ENCODE measurements around the gene FRY.

DNA sequence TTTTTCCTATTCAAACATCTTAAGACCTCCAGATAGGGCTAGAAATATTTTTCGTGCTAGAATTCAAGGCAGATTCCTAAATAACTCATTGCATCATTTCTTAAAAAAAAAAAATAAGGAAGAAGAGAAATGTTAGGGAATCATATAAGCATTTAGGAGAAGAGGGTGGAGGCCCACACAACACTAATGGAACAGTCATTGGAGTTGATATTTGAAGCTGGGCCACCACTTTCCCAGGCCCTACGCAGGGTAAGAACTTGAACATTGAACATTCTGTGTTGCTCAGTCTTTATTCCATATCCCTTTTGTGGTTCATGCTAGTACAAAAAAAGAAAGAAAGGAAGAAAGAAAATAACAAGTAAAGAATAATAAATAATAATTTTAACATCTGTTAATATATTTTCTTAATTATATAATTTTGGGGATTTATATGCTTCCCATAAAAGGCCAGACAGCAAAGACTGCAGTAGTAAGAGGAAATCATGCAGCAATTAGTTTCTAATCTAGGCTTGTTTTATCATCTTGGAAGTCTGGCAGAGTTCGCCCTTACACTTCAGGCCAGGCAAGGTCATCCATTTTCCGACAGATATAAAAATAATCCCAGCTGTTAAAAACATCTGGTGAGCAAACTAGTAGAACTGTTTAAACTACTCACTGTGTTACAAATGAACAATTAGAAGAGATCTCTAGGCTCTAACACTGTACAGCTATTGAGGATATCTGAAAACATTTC is 127.7 kb downstream of the FRY start:
- TF ChIP-seq RAD21 (IDR thresholded peaks at IDR 0.05; ENCODE audit: low read depth): no peak
- no peak for TF ChIP-seq EP300 (IDR thresholded peaks at IDR 0.05; ENCODE audit: borderline replicate concordance)
- TF ChIP-seq EGR1 (IDR thresholded peaks at IDR 0.05): no peak
- no peak for TF ChIP-seq YY1 (IDR thresholded peaks at IDR 0.05; ENCODE audit: low read depth)
- no peak for TF ChIP-seq FOXM1 (IDR thresholded peaks at IDR 0.05; ENCODE audit: borderline replicate concordance, low read depth)
- TF ChIP-seq, protein P1, sequence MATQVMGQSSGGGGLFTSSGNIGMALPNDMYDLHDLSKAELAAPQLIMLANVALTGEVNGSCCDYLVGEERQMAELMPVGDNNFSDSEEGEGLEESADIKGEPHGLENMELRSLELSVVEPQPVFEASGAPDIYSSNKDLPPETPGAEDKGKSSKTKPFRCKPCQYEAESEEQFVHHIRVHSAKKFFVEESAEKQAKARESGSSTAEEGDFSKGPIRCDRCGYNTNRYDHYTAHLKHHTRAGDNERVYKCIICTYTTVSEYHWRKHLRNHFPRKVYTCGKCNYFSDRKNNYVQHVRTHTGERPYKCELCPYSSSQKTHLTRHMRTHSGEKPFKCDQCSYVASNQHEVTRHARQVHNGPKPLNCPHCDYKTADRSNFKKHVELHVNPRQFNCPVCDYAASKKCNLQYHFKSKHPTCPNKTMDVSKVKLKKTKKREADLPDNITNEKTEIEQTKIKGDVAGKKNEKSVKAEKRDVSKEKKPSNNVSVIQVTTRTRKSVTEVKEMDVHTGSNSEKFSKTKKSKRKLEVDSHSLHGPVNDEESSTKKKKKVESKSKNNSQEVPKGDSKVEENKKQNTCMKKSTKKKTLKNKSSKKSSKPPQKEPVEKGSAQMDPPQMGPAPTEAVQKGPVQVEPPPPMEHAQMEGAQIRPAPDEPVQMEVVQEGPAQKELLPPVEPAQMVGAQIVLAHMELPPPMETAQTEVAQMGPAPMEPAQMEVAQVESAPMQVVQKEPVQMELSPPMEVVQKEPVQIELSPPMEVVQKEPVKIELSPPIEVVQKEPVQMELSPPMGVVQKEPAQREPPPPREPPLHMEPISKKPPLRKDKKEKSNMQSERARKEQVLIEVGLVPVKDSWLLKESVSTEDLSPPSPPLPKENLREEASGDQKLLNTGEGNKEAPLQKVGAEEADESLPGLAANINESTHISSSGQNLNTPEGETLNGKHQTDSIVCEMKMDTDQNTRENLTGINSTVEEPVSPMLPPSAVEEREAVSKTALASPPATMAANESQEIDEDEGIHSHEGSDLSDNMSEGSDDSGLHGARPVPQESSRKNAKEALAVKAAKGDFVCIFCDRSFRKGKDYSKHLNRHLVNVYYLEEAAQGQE (IDR thresholded peaks at IDR 0.05; ENCODE audit: low read depth): no peak
